ENCODE results near the gene MAN1C1.
A peak's percentile ranks its signal among the peaks of the same experiment; 100 is the strongest.

MAN1C1 gene

GRCh38 chr1:25714372-25714931 lies 97.9 kb downstream of the MAN1C1 start:
- Histone ChIP-seq H3K36me3 (ENCODE audit: insufficient read depth, low read length) (no peaks in the 10 kb centered on the region), H3K27ac (ENCODE audit: low read depth, low read length) (no peak overlapping the region), H3K4me3 (ENCODE audit: low read length) (no peak overlapping the region), H3K27me3 (ENCODE audit: insufficient read depth, low read length) (no peaks in the 10 kb centered on the region), H3K4me1 (ENCODE audit: insufficient read depth, low read length) (no peaks in the 10 kb centered on the region), H3K9me3 (ENCODE audit: insufficient read depth, low read depth, low read length) (no peaks in the 10 kb centered on the region), H3K9ac (ENCODE audit: low read depth, low read length) (no peak overlapping the region)
- WGBS = 87% methylated on average over 1 of the region's 2 CpGs

GRCh38 chr1:25715888-25716287 lies 99.3 kb downstream of the MAN1C1 start:
- Histone ChIP-seq H3K36me3 (ENCODE audit: insufficient read depth, low read length) (no peaks in the 10 kb centered on the region), H3K27ac (ENCODE audit: low read depth, low read length) (no peak overlapping the region), H3K27me3 (ENCODE audit: insufficient read depth, low read length) (no peaks in the 10 kb centered on the region), H3K9me3 (ENCODE audit: insufficient read depth, low read depth, low read length) (no peaks in the 10 kb centered on the region), H3K4me3 (ENCODE audit: low read length) (no peak overlapping the region), H3K9ac (ENCODE audit: low read depth, low read length) (no peak overlapping the region), H3K4me1 (ENCODE audit: insufficient read depth, low read length) (no peaks in the 10 kb centered on the region)
- 92% methylated on average over 5 of the region's 5 CpGs for WGBS

- no peaks in the 10 kb centered on the region for H3K9me3 ChIP-seq (ENCODE audit: insufficient read depth, low read depth, low read length)
- H3K36me3 ChIP-seq (ENCODE audit: insufficient read depth, low read length) = no peaks in the 10 kb centered on the region
- 91% methylated on average over 5 of the region's 5 CpGs for WGBS
- H3K4me1 ChIP-seq (ENCODE audit: insufficient read depth, low read length) = no peaks in the 10 kb centered on the region
- H3K4me3 ChIP-seq (ENCODE audit: low read length) = no peak overlapping the region
- H3K27me3 ChIP-seq (ENCODE audit: insufficient read depth, low read length) = no peaks in the 10 kb centered on the region
- no peak overlapping the region for H3K27ac ChIP-seq (ENCODE audit: low read depth, low read length)
- no peak overlapping the region for H3K9ac ChIP-seq (ENCODE audit: low read depth, low read length)
Observed at GRCh38 chr1:25716320-25716719, 99.7 kb downstream of the MAN1C1 start.

GRCh38 chr1:25718732-25719131 lies 102.1 kb downstream of the MAN1C1 start:
- Histone ChIP-seq H3K9ac (ENCODE audit: low read depth, low read length) (no peak overlapping the region), H3K9me3 (ENCODE audit: insufficient read depth, low read depth, low read length) (no peaks in the 10 kb centered on the region), H3K27ac (ENCODE audit: low read depth, low read length) (no peak overlapping the region), H3K4me1 (ENCODE audit: insufficient read depth, low read length) (no peaks in the 10 kb centered on the region), H3K27me3 (ENCODE audit: insufficient read depth, low read length) (no peaks in the 10 kb centered on the region), H3K36me3 (ENCODE audit: insufficient read depth, low read length) (no peaks in the 10 kb centered on the region), H3K4me3 (ENCODE audit: low read length) (no peak overlapping the region)
- WGBS = 95% methylated on average over 2 of the region's 2 CpGs

GRCh38 chr1:25720624-25721023 lies 104.0 kb downstream of the MAN1C1 start:
- no peaks in the 10 kb centered on the region for H3K9me3 ChIP-seq (ENCODE audit: insufficient read depth, low read depth, low read length)
- no peak overlapping the region for H3K27ac ChIP-seq (ENCODE audit: low read depth, low read length)
- H3K4me1 ChIP-seq (ENCODE audit: insufficient read depth, low read length) = peaks cover 14% of the 10 kb centered on the region
- H3K9ac ChIP-seq (ENCODE audit: low read depth, low read length) = no peak overlapping the region
- no peak overlapping the region for H3K4me3 ChIP-seq (ENCODE audit: low read length)
- 94% methylated on average over 5 of the region's 5 CpGs for WGBS
- no peaks in the 10 kb centered on the region for H3K27me3 ChIP-seq (ENCODE audit: insufficient read depth, low read length)
- no peaks in the 10 kb centered on the region for H3K36me3 ChIP-seq (ENCODE audit: insufficient read depth, low read length)

- H3K36me3 ChIP-seq (ENCODE audit: insufficient read depth, low read length) = no peaks in the 10 kb centered on the region
- no peak overlapping the region for H3K4me3 ChIP-seq (ENCODE audit: low read length)
- H3K27me3 ChIP-seq (ENCODE audit: insufficient read depth, low read length) = no peaks in the 10 kb centered on the region
- H3K4me1 ChIP-seq (ENCODE audit: insufficient read depth, low read length) = peaks cover 28% of the 10 kb centered on the region
- H3K9me3 ChIP-seq (ENCODE audit: insufficient read depth, low read depth, low read length) = no peaks in the 10 kb centered on the region
- no peak overlapping the region for H3K27ac ChIP-seq (ENCODE audit: low read depth, low read length)
- WGBS = 91% methylated on average over 4 of the region's 4 CpGs
- H3K9ac ChIP-seq (ENCODE audit: low read depth, low read length) = no peak overlapping the region
Observed at GRCh38 chr1:25723250-25723880, 106.8 kb downstream of the MAN1C1 start.

- Histone ChIP-seq H3K27ac (ENCODE audit: low read depth, low read length) (no peak overlapping the region), H3K36me3 (ENCODE audit: insufficient read depth, low read length) (no peaks in the 10 kb centered on the region), H3K9ac (ENCODE audit: low read depth, low read length) (no peak overlapping the region), H3K9me3 (ENCODE audit: insufficient read depth, low read depth, low read length) (no peaks in the 10 kb centered on the region), H3K27me3 (ENCODE audit: insufficient read depth, low read length) (no peaks in the 10 kb centered on the region), H3K4me1 (ENCODE audit: insufficient read depth, low read length) (peaks cover 29% of the 10 kb centered on the region), H3K4me3 (ENCODE audit: low read length) (no peak overlapping the region)
- 89% methylated on average over 7 of the region's 7 CpGs for WGBS
Observed at GRCh38 chr1:25724201-25724600, 107.6 kb downstream of the MAN1C1 start.

- 66% methylated on average over 2 of the region's 2 CpGs for WGBS
- H3K27ac ChIP-seq (ENCODE audit: low read depth, low read length) = peak overlapping the region; percentile 57; the same call in 1 of the 2 replicates
- H3K27me3 ChIP-seq (ENCODE audit: insufficient read depth, low read length) = no peaks in the 10 kb centered on the region
- H3K9ac ChIP-seq (ENCODE audit: low read depth, low read length) = no peak overlapping the region
- H3K9me3 ChIP-seq (ENCODE audit: insufficient read depth, low read depth, low read length) = no peaks in the 10 kb centered on the region
- H3K36me3 ChIP-seq (ENCODE audit: insufficient read depth, low read length) = no peaks in the 10 kb centered on the region
- H3K4me1 ChIP-seq (ENCODE audit: insufficient read depth, low read length) = peaks cover 29% of the 10 kb centered on the region
- H3K4me3 ChIP-seq (ENCODE audit: low read length) = no peak overlapping the region
Observed at GRCh38 chr1:25724966-25725365, 108.4 kb downstream of the MAN1C1 start.

- Histone ChIP-seq H3K4me3 (ENCODE audit: low read length) (no peak overlapping the region), H3K27me3 (ENCODE audit: insufficient read depth, low read length) (no peaks in the 10 kb centered on the region), H3K27ac (ENCODE audit: low read depth, low read length) (0 out of 2 replicates have a peak overlapping the region, but pooled peaks have one; percentile 5), H3K4me1 (ENCODE audit: insufficient read depth, low read length) (peaks cover 29% of the 10 kb centered on the region), H3K9ac (ENCODE audit: low read depth, low read length) (no peak overlapping the region), H3K36me3 (ENCODE audit: insufficient read depth, low read length) (no peaks in the 10 kb centered on the region), H3K9me3 (ENCODE audit: insufficient read depth, low read depth, low read length) (no peaks in the 10 kb centered on the region)
- WGBS = 90% methylated on average over 8 of the region's 8 CpGs
Observed at GRCh38 chr1:25725482-25725881, 108.9 kb downstream of the MAN1C1 start.

GRCh38 chr1:25727088-25727487 lies 110.5 kb downstream of the MAN1C1 start:
- H3K9me3 ChIP-seq (ENCODE audit: insufficient read depth, low read depth, low read length) = no peaks in the 10 kb centered on the region
- H3K27me3 ChIP-seq (ENCODE audit: insufficient read depth, low read length) = no peaks in the 10 kb centered on the region
- H3K9ac ChIP-seq (ENCODE audit: low read depth, low read length) = no peak overlapping the region
- no peak overlapping the region for H3K27ac ChIP-seq (ENCODE audit: low read depth, low read length)
- H3K4me3 ChIP-seq (ENCODE audit: low read length) = no peak overlapping the region
- no peaks in the 10 kb centered on the region for H3K36me3 ChIP-seq (ENCODE audit: insufficient read depth, low read length)
- peaks cover 29% of the 10 kb centered on the region for H3K4me1 ChIP-seq (ENCODE audit: insufficient read depth, low read length)
- WGBS = 90% methylated on average over 8 of the region's 8 CpGs

- 72% methylated on average over 12 of the region's 12 CpGs for WGBS
- H3K4me3 ChIP-seq (ENCODE audit: low read length) = no peak overlapping the region
- no peaks in the 10 kb centered on the region for H3K27me3 ChIP-seq (ENCODE audit: insufficient read depth, low read length)
- peaks cover 29% of the 10 kb centered on the region for H3K4me1 ChIP-seq (ENCODE audit: insufficient read depth, low read length)
- H3K9ac ChIP-seq (ENCODE audit: low read depth, low read length) = no peak overlapping the region
- no peak overlapping the region for H3K27ac ChIP-seq (ENCODE audit: low read depth, low read length)
- H3K36me3 ChIP-seq (ENCODE audit: insufficient read depth, low read length) = no peaks in the 10 kb centered on the region
- H3K9me3 ChIP-seq (ENCODE audit: insufficient read depth, low read depth, low read length) = no peaks in the 10 kb centered on the region
Observed at GRCh38 chr1:25727635-25728286, 111.2 kb downstream of the MAN1C1 start.
